Stimulated activated CD4-positive, alpha-beta T cell treated with anti-CD3 and anti-CD28 coated beads, Interleukin-4, amount 100 ng/mL, for 1 hour (primary cell): ENCODE measurements around the gene CEBPG.

Experiments used
- DNase-seq: peaks from one replicate; pipeline ENCODE4 v3.0.0-alpha.2; 2020

The CEBPG gene

GRCh38 chr19:33384983-33385382 lies 11.5 kb downstream of the CEBPG start:
- no peak for DNase-seq

GRCh38 chr19:33385956-33386355 lies 12.4 kb downstream of the CEBPG start:
- no peak for DNase-seq

- no peak for DNase-seq
Measured at GRCh38 chr19:33386361-33386858, 12.9 kb downstream of the CEBPG start.

DNA sequence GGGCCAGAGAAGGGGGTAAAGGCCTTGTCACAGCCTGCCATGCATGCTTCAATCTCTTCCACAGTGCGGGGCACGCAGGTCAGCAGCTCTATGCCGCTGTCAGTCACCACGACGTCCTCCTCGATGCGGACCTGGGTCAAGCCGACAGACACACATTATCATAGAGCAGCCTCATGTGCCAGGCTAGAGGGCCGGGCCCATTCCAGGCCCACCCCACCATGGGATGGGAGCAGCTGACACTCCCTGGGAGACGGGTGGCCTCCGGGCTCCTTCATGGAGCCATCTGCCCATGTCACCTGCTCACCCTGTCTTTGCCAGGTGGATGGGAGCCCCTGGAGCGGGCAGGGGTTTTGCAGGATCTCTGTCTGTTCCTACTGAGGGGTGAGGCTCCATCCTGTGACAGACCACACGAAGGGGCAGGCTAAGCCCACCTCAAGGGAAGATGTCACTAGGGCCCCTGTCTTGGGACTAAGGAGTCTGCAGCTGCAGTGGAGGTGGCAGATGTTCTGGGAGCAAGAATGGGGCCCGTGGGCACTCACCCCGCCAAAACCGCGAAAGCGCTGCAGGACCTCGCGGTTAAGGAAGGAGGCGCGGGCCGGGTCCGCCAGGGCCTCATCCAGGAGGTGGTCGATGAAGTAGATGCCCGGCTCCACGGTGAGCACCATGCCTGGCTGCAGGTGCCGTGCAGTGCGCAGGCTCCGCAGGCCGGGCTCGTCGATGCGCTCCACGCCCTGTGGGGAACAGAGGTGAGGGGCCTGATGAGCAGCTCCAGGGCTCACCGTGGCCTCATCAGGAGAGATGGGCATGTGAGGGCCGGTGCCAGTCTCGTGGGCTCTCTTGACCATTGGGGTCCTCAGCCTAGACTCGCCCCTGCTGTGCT lies 14.1 kb downstream of the CEBPG start:
- no peak for DNase-seq

GRCh38 chr19:33388231-33388724 lies 14.8 kb downstream of the CEBPG start:
- no peak for DNase-seq

GRCh38 chr19:33388725-33389420 lies 15.4 kb downstream of the CEBPG start:
- DNase-seq = no peak

DNA sequence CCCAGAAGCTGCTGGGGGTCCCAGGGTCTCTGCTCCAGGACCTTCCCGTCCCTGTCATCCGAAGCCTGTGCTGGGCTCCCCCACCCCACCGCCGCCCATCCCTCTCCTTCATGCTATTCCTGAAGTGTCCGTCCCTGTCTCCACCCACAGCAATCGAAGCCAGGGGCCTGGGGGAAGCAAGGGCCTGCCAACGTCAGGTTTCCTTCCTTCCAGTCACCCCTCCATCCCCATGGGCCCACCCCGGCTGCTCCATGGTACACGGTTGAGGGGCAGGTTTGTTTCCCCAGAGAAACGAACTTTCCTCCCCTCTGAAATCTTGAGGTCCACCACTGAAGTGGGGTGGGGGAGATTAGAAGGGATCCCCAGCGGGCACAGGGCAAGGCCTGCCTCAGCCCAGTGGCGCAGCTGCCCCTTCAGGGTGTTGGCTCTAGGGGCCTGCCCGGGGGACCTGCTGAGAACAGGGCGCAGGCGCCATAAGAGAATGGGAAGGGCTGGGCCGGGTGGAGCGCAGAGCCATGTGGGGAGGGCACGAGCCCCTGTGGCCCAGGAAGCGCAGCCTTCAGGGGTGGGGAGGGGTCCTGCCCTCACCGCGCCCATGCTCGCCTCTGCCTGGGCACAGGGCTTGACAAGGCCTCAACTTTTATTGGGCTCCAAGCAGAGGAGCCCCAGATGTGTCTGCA lies 16.1 kb downstream of the CEBPG start:
- no peak for DNase-seq

- DNase-seq = no peak
Measured at GRCh38 chr19:33390101-33390907, 16.8 kb downstream of the CEBPG start.

GRCh38 chr19:33390908-33391630 lies 17.6 kb downstream of the CEBPG start:
- DNase-seq = no peak

DNA sequence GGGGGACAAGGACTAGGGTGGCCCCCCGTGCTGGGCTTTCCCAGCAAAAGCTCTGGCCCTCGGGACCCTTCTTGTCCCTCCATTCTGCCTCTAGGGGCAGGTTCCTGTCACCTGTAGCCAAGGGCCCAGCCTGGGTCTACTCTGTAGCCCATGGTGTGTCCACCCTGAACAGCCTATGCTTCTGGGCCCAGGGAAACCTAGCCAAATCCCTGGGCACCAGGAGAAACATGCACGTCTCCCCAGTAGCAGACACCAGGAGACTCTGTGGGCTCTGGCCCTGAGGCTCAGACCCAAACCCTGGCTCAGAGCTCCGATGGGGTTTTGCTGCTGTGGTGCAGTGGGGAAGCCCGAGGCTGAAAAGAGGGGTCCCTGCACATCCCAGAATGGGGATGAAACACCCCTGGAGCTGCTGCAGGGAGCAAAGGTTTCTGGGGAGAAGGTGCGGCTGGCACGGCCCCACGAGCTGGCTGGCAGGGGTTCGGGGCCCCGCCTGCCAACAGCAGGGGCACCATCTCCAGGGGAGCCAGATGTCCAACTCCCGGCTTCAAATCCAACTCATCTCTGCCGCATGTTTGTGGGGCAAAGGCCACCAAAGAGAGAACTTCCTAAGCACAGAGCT lies 18.2 kb downstream of the CEBPG start:
- DNase-seq = no peak

- no peak for DNase-seq
Measured at GRCh38 chr19:33392341-33393285, 19.1 kb downstream of the CEBPG start.

GRCh38 chr19:33393286-33394005 lies 19.9 kb downstream of the CEBPG start:
- DNase-seq = no peak

- DNase-seq = no peak
Measured at GRCh38 chr19:33394006-33394722, 20.7 kb downstream of the CEBPG start.

DNA sequence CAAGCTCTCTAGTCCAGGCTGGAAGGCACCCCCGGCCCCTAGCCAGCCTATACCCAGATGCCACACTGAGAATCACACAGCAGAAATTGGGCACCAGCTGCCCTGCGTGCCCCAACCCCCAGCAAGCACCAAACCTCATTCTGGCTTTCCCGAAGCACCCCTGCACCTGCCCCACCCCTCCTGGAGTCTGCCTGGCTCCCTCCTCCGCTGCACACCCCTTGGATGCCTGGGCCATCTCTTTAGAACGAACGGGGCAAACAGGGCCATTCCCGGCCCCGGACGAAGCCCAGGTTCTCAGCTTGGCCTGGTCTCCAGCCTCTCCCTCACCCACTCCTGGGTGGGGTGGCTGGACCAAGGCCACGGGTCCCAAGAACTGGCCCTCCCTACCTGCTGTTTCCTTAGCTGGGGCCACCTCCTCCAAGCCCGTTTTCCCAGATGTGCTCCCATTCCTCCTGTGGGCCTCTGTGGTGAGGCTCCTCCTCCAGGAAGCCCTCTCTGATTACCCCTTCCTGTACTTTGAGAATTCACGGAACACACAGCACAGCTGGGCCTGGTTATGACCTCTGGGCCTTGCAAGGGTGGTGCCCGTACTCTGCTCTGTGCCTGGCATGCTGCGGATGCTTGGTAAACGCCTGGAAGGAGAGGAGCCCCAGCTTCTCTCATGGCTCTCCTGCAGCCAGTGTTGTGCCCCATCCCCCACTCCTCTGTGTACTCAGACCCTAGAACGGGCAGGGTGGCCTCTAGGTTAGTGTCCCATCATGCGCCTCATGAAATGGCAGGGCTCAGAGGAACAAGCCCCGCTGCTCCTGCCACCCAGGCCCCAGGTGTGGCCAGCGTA lies 21.4 kb downstream of the CEBPG start:
- DNase-seq = no peak

DNA sequence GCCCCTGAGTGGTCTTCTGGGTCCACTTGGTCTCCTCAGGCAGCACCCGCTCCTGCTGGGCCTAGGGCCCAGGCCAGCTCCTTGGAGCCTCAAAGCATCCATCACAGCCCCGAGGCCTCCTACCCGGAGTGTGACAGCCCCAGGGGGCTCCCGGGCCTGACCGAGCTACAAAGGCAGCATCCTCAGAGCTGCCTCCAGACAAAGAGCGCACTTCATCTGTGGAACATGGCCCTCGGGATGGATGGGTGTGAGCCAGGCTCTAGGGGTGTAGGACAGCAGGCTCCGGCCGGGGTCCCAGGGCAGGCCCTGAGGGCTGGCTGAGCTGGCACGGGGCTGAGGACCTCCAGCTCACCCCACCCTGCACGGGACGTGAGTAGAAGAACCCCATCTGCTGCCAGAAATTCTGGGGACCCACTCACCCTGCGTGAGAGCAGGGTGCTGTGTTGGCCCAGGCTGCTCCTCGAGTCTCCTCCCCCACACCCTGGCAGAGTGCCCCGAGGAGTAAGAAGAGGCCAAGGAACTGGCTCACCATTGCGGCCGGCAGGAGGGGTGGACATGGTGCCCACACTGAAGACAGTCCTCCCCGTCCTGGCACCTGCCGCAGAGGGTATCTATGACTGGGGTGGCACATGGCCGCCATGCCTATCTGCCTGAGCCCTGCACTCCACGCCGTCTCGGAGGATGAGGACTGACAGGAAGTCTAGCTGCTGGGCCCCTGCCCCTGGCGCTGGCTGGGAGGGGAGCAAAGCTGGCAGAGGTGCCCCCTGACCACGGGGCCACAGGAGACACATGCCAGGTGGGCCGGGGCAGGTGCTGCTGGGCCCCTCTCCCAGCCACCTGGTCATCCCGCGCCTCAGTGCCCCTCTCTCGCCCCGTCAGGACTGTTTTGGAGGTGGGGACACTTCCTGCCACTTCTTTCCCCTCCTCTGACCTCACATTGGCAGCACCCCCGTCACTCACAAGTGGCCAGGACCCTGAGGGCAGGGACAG lies 22.3 kb downstream of the CEBPG start:
- no peak for DNase-seq
